Type B pancreatic cell (in vitro differentiated cells): ENCODE measurements around the gene THTPA. TPM values are rescaled to one million over a fixed set of nuclear protein-coding genes. Genes with fewer than 3 reads are reported as not detected.
"Not testable (repeated sequence)": the region's sequence is repeated elsewhere in the genome, so short reads cannot be mapped to it uniquely, and the experiment has no call there.

Experiments
- DNase-seq: peaks from one replicate; pipeline ENCODE4 v3.0.0; 2021; ENCODE audit warnings: mixed read lengths; ENCODE audit not compliant: unreplicated experiment; ENCODE audit errors: extremely low spot score
- H3K27ac Mint-ChIP-seq: 2 replicates; pipeline ENCODE4 v1.8.0; 2021; ENCODE audit warnings: mild to moderate bottlenecking, mixed read lengths
- H3K27me3 Mint-ChIP-seq: 2 replicates; pipeline ENCODE4 v1.8.0; 2021; ENCODE audit warnings: mixed read lengths
- H3K36me3 Mint-ChIP-seq: 2 replicates; pipeline ENCODE4 v1.8.0; 2021; ENCODE audit warnings: mixed read lengths
- H3K4me1 Mint-ChIP-seq: one replicate; pipeline ENCODE4 v1.8.0; 2021; ENCODE audit warnings: mixed read lengths; ENCODE audit not compliant: unreplicated experiment
- H3K4me3 Mint-ChIP-seq: 2 replicates; pipeline ENCODE4 v1.8.0; 2021; ENCODE audit warnings: mild to moderate bottlenecking, mixed read lengths
- H3K9me3 Mint-ChIP-seq: 2 replicates; pipeline ENCODE4 v1.8.0; 2021; ENCODE audit warnings: mixed read lengths
- total RNA-seq: library from RNA; stranded (reverse); gene quantifications from 2 replicates; pipeline ENCODE4 v1.2.1, GENCODE V29; 2021; ENCODE audit warnings: low replicate concordance
- TF ChIP-seq, protein P1 (sequence below): fragments of 200-600 bp; sonication (generic); conservative IDR thresholded peaks from 2 replicates; pipeline ENCODE4 v1.5.0; 2021; ENCODE audit warnings: antibody characterized with exemption, mild to moderate bottlenecking

THTPA gene
- total RNA-seq, 1 donor from 2014 or later = 16.4 TPM

DNA sequence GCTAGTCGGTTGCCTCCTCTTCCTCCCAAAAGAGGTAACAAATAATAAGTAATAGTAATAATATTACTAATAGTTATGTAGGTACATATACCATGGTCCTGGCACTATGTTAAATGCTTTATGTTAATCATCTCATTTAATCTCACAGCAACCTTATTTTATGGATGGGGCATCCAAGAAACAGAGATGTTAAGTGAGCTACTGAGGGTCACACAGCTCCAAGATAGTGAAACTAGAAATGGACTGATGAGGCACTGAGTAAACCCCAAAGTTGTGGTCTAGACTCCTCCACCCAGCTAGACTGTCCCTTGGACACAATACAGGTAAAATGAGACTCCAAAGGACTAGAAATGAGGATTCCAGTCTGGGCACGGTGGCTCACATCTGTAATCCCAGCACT, 19.6 kb upstream of the THTPA start:
- H3K4me3 Mint-ChIP-seq = no peak overlapping the region

DNA sequence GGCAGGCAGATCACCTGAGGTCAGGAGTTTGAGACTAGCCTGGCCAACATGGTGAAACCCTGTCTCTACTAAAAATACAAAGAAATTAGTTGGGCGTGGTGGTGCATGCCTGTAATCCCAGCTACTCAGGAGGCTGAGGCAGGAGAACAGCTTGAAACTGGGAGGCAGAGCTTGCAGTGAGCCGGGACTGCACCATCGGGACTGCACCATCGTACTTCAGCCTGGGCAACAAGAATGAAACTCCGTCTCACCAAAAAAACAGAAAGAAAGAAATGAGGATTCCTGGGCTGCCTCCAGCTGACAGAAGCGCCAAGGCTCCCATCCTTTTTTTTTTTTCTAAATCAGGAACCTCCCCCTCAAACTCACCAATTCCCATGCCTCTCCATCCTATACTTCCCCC, 19.2 kb upstream of the THTPA start:
- H3K27ac Mint-ChIP-seq, H3K27me3 Mint-ChIP-seq, H3K36me3 Mint-ChIP-seq, DNase-seq, H3K4me3 Mint-ChIP-seq, H3K9me3 Mint-ChIP-seq: not testable (repeated sequence)
- H3K4me1 Mint-ChIP-seq = peaks cover 17% of the 10 kb centered on the region

More for the DNA sequence above, 19.6 kb upstream of the THTPA start:
- TF ChIP-seq, protein P1, sequence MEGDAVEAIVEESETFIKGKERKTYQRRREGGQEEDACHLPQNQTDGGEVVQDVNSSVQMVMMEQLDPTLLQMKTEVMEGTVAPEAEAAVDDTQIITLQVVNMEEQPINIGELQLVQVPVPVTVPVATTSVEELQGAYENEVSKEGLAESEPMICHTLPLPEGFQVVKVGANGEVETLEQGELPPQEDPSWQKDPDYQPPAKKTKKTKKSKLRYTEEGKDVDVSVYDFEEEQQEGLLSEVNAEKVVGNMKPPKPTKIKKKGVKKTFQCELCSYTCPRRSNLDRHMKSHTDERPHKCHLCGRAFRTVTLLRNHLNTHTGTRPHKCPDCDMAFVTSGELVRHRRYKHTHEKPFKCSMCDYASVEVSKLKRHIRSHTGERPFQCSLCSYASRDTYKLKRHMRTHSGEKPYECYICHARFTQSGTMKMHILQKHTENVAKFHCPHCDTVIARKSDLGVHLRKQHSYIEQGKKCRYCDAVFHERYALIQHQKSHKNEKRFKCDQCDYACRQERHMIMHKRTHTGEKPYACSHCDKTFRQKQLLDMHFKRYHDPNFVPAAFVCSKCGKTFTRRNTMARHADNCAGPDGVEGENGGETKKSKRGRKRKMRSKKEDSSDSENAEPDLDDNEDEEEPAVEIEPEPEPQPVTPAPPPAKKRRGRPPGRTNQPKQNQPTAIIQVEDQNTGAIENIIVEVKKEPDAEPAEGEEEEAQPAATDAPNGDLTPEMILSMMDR = no peak
- Mint-ChIP-seq H3K4me1 (peaks cover 17% of the 10 kb centered on the region), H3K9me3 (no peaks in the 10 kb centered on the region), H3K27ac (no peak overlapping the region), H3K27me3 (no peaks in the 10 kb centered on the region), H3K36me3 (no peaks in the 10 kb centered on the region)
- no peak for DNase-seq

DNA sequence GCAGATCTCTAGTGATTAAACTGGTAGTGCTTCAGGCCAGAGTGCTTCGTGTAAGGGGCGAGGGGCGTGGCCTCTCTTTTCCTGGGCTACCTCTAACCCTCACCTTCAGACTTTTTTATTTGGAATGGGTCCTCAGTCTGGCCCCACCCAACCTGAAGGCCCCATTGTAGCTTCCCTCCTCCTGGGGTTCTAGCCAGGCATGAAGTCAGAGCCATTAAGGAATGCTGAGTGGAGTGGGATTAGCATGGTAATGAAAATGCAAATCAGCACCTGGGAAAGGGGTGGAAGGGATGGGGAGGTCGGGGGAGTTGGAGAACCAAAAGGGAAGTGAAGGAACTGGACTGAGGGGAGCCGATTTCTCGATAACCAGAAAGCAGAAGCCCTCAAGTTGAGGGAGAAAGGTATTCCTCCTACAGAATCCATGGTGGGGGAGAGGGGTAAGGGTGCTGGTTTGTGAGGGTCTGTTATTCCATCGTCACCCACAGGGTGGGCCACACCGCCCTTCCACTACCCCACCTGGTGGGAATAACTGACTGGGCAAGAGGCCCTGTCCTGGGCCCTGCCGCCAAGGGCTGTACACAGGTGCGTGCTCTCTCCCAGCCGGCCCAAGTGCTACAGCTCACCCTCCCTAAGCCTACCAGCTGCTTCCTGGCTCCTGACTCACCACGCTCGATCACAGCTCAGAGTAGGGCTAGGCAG, 18.6 kb upstream of the THTPA start:
- Mint-ChIP-seq H3K27ac (no peak overlapping the region), H3K4me3 (no peak overlapping the region), H3K9me3 (no peaks in the 10 kb centered on the region), H3K4me1 (peaks cover 17% of the 10 kb centered on the region), H3K36me3 (peaks cover 5% of the 10 kb centered on the region), H3K27me3 (no peaks in the 10 kb centered on the region)
- DNase-seq = no peak
- TF ChIP-seq, protein P1 = no peak

DNA sequence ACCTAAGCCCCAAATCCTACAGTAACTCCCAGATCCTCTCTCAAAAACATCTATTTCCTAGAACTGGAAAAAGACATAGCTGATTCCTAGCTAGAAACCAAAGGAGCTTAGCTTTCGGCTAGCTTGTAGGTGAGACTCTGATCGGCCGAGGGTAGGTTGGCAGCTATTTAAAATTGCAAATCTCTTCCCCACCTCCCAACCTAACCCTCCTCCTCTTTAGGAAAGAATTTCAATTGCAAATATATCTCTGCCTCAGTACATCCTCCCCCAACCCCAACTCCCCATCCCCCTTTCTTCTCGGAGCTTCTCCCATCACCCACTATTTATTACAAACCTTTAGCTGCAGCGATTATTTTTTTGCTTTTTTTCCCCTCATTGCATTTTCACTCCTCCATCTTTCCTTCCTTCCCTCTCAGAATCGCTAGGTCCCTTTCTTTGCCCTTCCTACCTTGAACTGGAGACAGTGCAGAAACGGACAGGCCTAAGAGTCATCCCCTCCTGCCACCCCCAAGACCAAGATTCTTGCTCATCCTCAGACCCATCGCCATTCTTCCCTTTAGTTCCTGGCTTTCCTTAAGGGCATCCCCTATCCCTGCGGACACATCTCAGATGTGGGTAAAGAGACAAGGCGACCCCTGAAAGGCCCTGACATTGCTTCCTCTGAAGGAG, 17.9 kb upstream of the THTPA start:
- Mint-ChIP-seq H3K36me3 (peaks cover 6% of the 10 kb centered on the region), H3K4me3 (no peak overlapping the region), H3K9me3 (no peaks in the 10 kb centered on the region), H3K27me3 (no peaks in the 10 kb centered on the region), H3K4me1 (peaks cover 17% of the 10 kb centered on the region), H3K27ac (no peak overlapping the region)
- TF ChIP-seq, protein P1 = no peak
- no peak for DNase-seq

DNA sequence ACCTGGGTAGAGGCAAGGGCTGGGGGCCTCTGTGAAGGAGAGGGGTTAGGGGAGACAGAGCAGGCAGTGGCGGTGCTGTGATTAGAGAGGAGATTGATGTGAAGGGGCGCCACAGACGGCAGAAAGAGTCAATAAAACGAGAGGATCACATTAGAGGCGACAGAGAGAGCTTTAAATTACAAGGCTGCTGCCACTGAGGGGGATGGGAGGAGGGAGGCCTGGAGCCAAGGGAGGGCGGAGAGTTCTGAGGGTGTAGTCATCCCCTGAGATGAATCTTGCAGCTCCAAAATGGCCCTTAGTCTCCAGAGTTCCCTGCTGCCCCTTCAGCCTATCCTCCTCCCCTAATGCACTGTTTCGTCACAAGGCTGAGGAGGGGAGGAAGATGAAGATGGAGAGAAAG, 17.3 kb upstream of the THTPA start:
- Mint-ChIP-seq H3K36me3 (peaks cover 9% of the 10 kb centered on the region), H3K4me1 (peaks cover 17% of the 10 kb centered on the region), H3K27ac (no peak overlapping the region), H3K4me3 (no peak overlapping the region), H3K27me3 (no peaks in the 10 kb centered on the region), H3K9me3 (no peaks in the 10 kb centered on the region)
- TF ChIP-seq, protein P1 = no peak
- no peak for DNase-seq
